ENCODE results near the gene EXTL2.

The EXTL2 gene

GRCh38 chr1:100905181-100905580, 10.5 kb upstream of the EXTL2 start:
- no peak overlapping the region for H3K4me3 ChIP-seq (ENCODE audit: low read depth, low read length)
- no peak for TF ChIP-seq CTCF (IDR thresholded peaks at IDR 0.05; ENCODE audit: low read depth, low read length, missing control alignments)
- no peak for DNase-seq (ENCODE audit: low read depth)

DNA sequence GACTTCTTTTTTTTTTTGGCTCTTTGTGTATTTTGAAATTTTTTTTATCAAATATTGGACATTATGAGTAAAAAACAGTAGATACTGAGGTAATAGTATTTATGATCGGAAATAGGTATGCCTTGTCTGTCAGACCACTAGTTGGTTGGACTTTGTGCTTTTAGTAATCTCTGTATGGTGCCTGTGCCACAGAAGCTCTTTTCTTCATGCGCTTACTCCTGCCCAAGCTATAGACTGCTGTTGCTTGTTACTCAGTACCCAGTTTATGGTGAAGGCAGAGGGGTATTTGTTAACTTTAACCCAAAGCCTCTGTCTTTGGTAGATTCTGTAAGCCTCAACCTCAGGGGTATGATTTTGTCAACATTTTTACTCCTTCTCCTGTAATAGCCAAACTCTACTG, 9.9 kb upstream of the EXTL2 start:
- no peak for TF ChIP-seq CTCF (IDR thresholded peaks at IDR 0.05; ENCODE audit: low read depth, low read length, missing control alignments)
- H3K4me3 ChIP-seq (ENCODE audit: low read depth, low read length): no peak overlapping the region
- no peak for DNase-seq (ENCODE audit: low read depth)

GRCh38 chr1:100903777-100904176, 9.1 kb upstream of the EXTL2 start:
- H3K4me3 ChIP-seq (ENCODE audit: low read depth, low read length): no peak overlapping the region
- no peak for DNase-seq (ENCODE audit: low read depth)

DNA sequence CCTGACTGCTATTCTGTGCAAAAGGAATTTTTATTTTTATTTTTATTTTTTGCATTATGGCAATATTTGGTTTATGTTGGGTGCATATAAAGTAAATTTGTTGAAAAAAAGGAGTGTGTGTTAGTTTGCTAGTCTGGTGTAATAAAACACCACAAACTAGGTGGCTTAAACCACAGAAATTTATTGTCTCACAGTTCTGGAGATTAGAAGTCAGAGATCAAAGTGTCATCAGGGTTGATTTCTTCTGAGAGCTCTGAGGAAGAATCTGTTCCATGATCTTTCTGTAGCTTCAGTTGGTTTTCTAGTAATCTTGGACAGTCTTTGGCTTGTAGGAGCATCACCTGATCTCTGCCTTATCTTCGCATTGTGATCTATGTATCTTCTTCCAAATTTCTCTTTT, 7.7 kb upstream of the EXTL2 start:
- DNase-seq (ENCODE audit: low read depth): no peak
- no peak for TF ChIP-seq CTCF (IDR thresholded peaks at IDR 0.05; ENCODE audit: low read depth, low read length, missing control alignments)

More at GRCh38 chr1:100903777-100904176, 9.1 kb upstream of the EXTL2 start:
- TF ChIP-seq CTCF (IDR thresholded peaks at IDR 0.05; ENCODE audit: low read depth, low read length, missing control alignments): no peak

DNA sequence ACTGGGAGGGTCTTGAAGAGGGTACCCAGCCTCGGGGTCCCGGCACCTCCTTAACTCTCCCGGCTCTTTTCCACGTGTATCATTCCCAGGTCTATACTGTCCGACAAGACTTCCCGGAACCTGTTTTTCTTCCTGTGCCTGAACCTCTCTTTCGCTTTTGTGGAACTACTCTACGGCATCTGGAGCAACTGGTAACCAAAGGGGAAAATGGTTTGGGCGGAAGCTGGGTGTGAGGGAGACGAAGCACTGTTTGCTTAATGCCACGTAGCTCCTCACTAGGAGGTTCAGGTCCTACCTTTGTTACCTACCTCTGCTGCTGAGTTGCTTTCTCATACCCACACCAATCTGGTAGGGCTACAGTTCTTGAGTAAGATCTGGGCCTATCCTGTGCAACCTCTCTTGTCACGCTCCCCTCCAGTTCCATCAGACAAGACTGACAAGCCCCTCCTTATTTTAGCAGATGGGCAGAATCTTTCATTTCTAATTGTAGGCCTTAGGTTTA, 1.9 kb upstream of the EXTL2 start:
- TF ChIP-seq CTCF (IDR thresholded peaks at IDR 0.05; ENCODE audit: low read depth, low read length, missing control alignments): no peak
- peak; percentile 67 for DNase-seq (ENCODE audit: low read depth)
- H3K4me3 ChIP-seq (ENCODE audit: low read depth, low read length): peak overlapping the region; percentile 71

More for the DNA sequence above, 7.7 kb upstream of the EXTL2 start:
- H3K4me3 ChIP-seq (ENCODE audit: low read depth, low read length): no peak overlapping the region

GRCh38 chr1:100895540-100896480, 1.2 kb upstream of the EXTL2 start, which contains the start of gene SLC30A7:
SLC30A7 (plus strand) TSS chr1:100896090; CDS start chr1:100896263, 173 bp downstream.
- no peak for TF ChIP-seq CTCF (IDR thresholded peaks at IDR 0.05; ENCODE audit: low read depth, low read length, missing control alignments)
- peak within 1 kb of the TSS; percentile 71 for H3K4me3 ChIP-seq (ENCODE audit: low read depth, low read length)
- DNase-seq (ENCODE audit: low read depth): peak; percentile 59
